Sigmoid colon (tissue), 3 donors: ENCODE data around the gene TMEM208.

Source experiments
- POLR2A ChIP-seq, 2 donors: fragments of 450-650 bp; IDR thresholded peaks; one replicate each; pipeline ENCODE4 v1.6.1; 2016; ENCODE audit warnings: antibody characterized with exemption in 2 of 2, mild to moderate bottlenecking in 2 of 2, moderate library complexity in 2 of 2
- TF ChIP-seq, protein P1 (sequence below), 4 experiments: fragments of 450-650 bp in 3 of 4; fragments of 200-600 bp in 1 of 4; IDR thresholded peaks; one replicate each; pipeline ENCODE4 v1.5.1; 2016 to 2019; ENCODE audit warnings: antibody characterized with exemption in 4 of 4, mild to moderate bottlenecking in 3 of 4, moderate library complexity in 2 of 4

DNA sequence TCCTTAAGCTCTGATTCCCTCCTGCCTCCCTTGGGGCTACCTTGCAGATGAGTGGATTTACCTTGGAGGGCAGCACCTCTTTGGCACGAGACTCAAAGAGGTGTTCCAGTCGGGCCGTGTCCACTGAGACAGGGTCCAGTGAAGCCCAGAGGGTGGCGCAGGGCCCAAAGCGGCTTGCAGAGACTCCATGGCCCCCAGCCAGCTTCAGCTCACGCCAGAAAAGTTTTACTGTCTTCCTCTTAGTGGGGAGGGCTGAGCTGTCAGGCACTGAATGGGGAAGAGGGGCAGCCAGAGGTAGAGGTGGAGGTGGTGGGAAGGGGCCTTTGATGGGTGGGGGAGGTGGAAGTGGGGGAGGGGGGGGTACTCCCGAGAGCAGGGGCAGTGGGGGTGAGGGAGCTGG, 6.7 kb downstream of the TMEM208 start:
- TF ChIP-seq, protein P1, sequence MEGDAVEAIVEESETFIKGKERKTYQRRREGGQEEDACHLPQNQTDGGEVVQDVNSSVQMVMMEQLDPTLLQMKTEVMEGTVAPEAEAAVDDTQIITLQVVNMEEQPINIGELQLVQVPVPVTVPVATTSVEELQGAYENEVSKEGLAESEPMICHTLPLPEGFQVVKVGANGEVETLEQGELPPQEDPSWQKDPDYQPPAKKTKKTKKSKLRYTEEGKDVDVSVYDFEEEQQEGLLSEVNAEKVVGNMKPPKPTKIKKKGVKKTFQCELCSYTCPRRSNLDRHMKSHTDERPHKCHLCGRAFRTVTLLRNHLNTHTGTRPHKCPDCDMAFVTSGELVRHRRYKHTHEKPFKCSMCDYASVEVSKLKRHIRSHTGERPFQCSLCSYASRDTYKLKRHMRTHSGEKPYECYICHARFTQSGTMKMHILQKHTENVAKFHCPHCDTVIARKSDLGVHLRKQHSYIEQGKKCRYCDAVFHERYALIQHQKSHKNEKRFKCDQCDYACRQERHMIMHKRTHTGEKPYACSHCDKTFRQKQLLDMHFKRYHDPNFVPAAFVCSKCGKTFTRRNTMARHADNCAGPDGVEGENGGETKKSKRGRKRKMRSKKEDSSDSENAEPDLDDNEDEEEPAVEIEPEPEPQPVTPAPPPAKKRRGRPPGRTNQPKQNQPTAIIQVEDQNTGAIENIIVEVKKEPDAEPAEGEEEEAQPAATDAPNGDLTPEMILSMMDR (IDR thresholded peaks at IDR 0.05): no peak
- TF ChIP-seq POLR2A (IDR thresholded peaks at IDR 0.05): no peak
